HL-60 (cell line): ENCODE data around the gene ANKRD33B.
"Not testable (repeated sequence)": the region's sequence is repeated elsewhere in the genome, so short reads cannot be mapped to it uniquely, and the experiment has no call there.

Source experiments
- DNase-seq, 2 experiments: peaks; one replicate each; pipeline ENCODE4 v3.0.0-alpha.2; 2010 to 2020; ENCODE audit warnings: low read depth in 1 of 2, low spot score in 1 of 2
- H3K27ac ChIP-seq: fragments of 250-450 bp; sonication (Bioruptor Pico); replicated peaks from 2 replicates; pipeline ENCODE4 v1.5.1; 2020; ENCODE audit warnings: mild to moderate bottlenecking, moderate library complexity
- H3K27me3 ChIP-seq: fragments of 250-450 bp; sonication (Bioruptor Pico); 2 replicates; pipeline ENCODE4 v1.5.1; 2021; ENCODE audit warnings: mild to moderate bottlenecking, moderate library complexity; ENCODE audit not compliant: insufficient read depth, poor library complexity, severe bottlenecking
- H3K4me3 ChIP-seq: replicated peaks from 2 replicates; pipeline ENCODE4 v1.5.1; 2011; ENCODE audit warnings: mild to moderate bottlenecking, control low read depth, low read length; ENCODE audit not compliant: insufficient read depth
- CTCF ChIP-seq: IDR thresholded peaks from one replicate; pipeline ENCODE4 v1.5.1; 2011; ENCODE audit warnings: low read length, control low read depth, inconsistent platforms; ENCODE audit not compliant: insufficient read depth
- GABPA ChIP-seq: IDR thresholded peaks from 2 replicates; pipeline ENCODE4 v1.6.1; 2012; ENCODE audit warnings: low read depth
- POLR2AphosphoS5 ChIP-seq: IDR thresholded peaks from 2 replicates; pipeline ENCODE4 v1.6.1; 2012; ENCODE audit warnings: low read depth
- SPI1 ChIP-seq: IDR thresholded peaks from 2 replicates; pipeline ENCODE4 v1.6.1; 2012; ENCODE audit warnings: low read depth, mild to moderate bottlenecking, borderline replicate concordance
- TF ChIP-seq, protein P1 (sequence below): IDR thresholded peaks from 2 replicates; pipeline ENCODE4 v1.6.1; 2012; ENCODE audit warnings: low read depth; ENCODE audit not compliant: insufficient replicate concordance

The ANKRD33B gene

DNA sequence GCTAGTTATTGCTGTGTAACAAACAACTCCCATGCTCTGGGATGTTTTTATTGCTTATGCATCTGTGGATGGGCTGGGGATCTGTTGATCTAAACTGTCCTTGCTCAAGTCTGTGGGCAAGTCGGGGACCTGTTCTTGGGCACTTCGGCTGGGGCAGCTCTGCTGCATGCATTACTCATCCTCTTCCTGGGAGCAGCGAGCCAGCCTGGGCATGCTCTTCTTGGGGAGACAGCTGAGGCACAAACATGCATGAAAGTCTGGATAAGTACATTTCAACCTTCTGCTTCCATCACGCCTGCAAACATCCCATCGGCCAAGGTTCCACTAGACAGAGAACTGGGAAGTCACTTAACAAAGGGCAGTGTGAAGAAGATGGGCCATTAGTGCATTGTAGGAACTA, 66.3 kb downstream of the ANKRD33B start:
- Histone ChIP-seq H3K27ac (peak overlapping the region; percentile 10; the same call in 1 of the 2 replicates), H3K4me3 (no peak overlapping the region), H3K27me3 (no peaks in the 10 kb centered on the region)
- no peak for DNase-seq
- TF ChIP-seq GABPA = no peak
- no peak for TF ChIP-seq CTCF
- TF ChIP-seq, protein P1, sequence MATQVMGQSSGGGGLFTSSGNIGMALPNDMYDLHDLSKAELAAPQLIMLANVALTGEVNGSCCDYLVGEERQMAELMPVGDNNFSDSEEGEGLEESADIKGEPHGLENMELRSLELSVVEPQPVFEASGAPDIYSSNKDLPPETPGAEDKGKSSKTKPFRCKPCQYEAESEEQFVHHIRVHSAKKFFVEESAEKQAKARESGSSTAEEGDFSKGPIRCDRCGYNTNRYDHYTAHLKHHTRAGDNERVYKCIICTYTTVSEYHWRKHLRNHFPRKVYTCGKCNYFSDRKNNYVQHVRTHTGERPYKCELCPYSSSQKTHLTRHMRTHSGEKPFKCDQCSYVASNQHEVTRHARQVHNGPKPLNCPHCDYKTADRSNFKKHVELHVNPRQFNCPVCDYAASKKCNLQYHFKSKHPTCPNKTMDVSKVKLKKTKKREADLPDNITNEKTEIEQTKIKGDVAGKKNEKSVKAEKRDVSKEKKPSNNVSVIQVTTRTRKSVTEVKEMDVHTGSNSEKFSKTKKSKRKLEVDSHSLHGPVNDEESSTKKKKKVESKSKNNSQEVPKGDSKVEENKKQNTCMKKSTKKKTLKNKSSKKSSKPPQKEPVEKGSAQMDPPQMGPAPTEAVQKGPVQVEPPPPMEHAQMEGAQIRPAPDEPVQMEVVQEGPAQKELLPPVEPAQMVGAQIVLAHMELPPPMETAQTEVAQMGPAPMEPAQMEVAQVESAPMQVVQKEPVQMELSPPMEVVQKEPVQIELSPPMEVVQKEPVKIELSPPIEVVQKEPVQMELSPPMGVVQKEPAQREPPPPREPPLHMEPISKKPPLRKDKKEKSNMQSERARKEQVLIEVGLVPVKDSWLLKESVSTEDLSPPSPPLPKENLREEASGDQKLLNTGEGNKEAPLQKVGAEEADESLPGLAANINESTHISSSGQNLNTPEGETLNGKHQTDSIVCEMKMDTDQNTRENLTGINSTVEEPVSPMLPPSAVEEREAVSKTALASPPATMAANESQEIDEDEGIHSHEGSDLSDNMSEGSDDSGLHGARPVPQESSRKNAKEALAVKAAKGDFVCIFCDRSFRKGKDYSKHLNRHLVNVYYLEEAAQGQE = no peak
- no peak for TF ChIP-seq POLR2AphosphoS5
- no peak for TF ChIP-seq SPI1

GRCh38 chr5:10630744-10631143, 66.9 kb downstream of the ANKRD33B start:
- H3K4me3 ChIP-seq, H3K27me3 ChIP-seq, DNase-seq: not testable (repeated sequence)
- peak overlapping the region; percentile 79 for H3K27ac ChIP-seq

- Histone ChIP-seq H3K27me3 (no peaks in the 10 kb centered on the region), H3K4me3 (peak overlapping the region; percentile 20), H3K27ac (peak overlapping the region; percentile 79)
- TF ChIP-seq, protein P1 = no peak
- no peak for TF ChIP-seq POLR2AphosphoS5
- peak in 1 of 2 experiments; percentile 41 for DNase-seq
Observed at GRCh38 chr5:10631316-10631996, 67.6 kb downstream of the ANKRD33B start.

DNA sequence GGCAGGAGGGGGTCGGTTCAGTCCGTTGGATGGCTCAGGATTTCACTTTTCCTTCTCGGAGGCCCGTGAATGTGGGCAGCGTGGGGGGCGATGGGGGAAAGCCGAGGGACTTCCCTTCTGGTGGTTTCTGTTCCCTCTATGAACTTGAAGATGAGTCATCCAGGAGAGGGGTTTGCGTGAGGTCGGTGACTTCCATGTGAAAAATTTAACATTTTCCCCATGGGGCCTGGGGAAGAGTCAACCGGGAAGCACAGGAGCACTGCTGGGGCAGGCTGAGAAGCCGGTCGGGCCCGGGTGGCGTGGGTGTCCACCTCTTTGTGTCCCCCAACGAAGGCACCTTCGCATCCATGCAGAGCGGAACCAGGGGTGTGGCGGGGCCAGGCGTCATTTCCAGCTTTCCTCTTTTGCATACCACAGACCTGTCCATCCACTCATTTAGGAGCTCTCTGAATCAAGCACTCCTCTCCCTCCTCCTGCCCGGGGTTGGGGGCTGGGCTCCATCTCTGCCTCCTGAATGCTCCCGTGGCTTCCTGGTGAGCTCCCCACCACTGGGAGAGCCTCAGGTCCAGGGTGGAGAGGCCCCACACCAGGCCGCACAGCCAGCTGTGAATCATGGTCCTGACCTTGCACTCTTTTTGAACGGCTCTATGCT, 68.4 kb downstream of the ANKRD33B start:
- peak overlapping the region; percentile 20 for H3K4me3 ChIP-seq
- peak; percentile 82 to 96 for DNase-seq
- TF ChIP-seq SPI1 (peak; percentile 86), GABPA (no peak; the same call in 1 of the 2 replicates), POLR2AphosphoS5 (peak; percentile 41; the same call in 1 of the 2 replicates)
- TF ChIP-seq, protein P1 = no peak
- H3K27me3 ChIP-seq = no peaks in the 10 kb centered on the region
- peak overlapping the region; percentile 79 for H3K27ac ChIP-seq
